OCI-LY1 (cell line): ENCODE measurements around the gene LINC00305.

Experiments used
- EZH2 ChIP-seq: fragments of 200-600 bp; sonication (generic), shearing (Covaris generic); IDR thresholded peaks from 2 replicates; pipeline ENCODE4 v1.8.0; 2017; ENCODE audit warnings: borderline replicate concordance, mixed run types, mild to moderate bottlenecking, antibody characterized with exemption, low read length, moderate library complexity, mixed read lengths
- TF ChIP-seq, protein P1 (sequence below): fragments of 200-600 bp; sonication (generic), shearing (Covaris generic); IDR thresholded peaks from 2 replicates; pipeline ENCODE4 v1.5.1; 2017; ENCODE audit warnings: mild to moderate bottlenecking, antibody characterized with exemption, low read length, moderate library complexity, mixed read lengths

- TF ChIP-seq EZH2, result no peak
- TF ChIP-seq, protein P1, sequence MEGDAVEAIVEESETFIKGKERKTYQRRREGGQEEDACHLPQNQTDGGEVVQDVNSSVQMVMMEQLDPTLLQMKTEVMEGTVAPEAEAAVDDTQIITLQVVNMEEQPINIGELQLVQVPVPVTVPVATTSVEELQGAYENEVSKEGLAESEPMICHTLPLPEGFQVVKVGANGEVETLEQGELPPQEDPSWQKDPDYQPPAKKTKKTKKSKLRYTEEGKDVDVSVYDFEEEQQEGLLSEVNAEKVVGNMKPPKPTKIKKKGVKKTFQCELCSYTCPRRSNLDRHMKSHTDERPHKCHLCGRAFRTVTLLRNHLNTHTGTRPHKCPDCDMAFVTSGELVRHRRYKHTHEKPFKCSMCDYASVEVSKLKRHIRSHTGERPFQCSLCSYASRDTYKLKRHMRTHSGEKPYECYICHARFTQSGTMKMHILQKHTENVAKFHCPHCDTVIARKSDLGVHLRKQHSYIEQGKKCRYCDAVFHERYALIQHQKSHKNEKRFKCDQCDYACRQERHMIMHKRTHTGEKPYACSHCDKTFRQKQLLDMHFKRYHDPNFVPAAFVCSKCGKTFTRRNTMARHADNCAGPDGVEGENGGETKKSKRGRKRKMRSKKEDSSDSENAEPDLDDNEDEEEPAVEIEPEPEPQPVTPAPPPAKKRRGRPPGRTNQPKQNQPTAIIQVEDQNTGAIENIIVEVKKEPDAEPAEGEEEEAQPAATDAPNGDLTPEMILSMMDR, result no peak
Measured at GRCh38 chr18:64171576-64171975, 22.7 kb upstream of the LINC00305 start.
